KMS-11 (cell line): ENCODE results near the gene RTN4R.

Source experiments
- H2AFZ ChIP-seq: fragments of 200-600 bp; sonication (generic); 2 replicates; pipeline ENCODE4 v1.6.1; 2016; ENCODE audit warnings: antibody characterized with exemption, mixed run types, low read depth
- H3K27ac ChIP-seq: fragments of 200-600 bp; sonication (generic); 2 replicates; pipeline ENCODE4 v1.6.1; 2016; ENCODE audit warnings: mild to moderate bottlenecking, mixed run types
- H3K27me3 ChIP-seq: fragments of 200-600 bp; sonication (generic); 2 replicates; pipeline ENCODE4 v1.6.1; 2017; ENCODE audit warnings: mild to moderate bottlenecking, low read depth, mixed run types, moderate library complexity; ENCODE audit not compliant: insufficient read depth
- H3K36me3 ChIP-seq: fragments of 200-600 bp; sonication (generic); 2 replicates; pipeline ENCODE4 v1.6.1; 2017; ENCODE audit warnings: mild to moderate bottlenecking, mixed run types; ENCODE audit not compliant: insufficient read depth
- H3K4me1 ChIP-seq: fragments of 200-600 bp; sonication (generic); 2 replicates; pipeline ENCODE4 v1.6.1; 2016; ENCODE audit warnings: mild to moderate bottlenecking, low read depth, mixed run types; ENCODE audit not compliant: poor library complexity, severe bottlenecking
- H3K4me2 ChIP-seq: fragments of 200-600 bp; sonication (generic); 2 replicates; pipeline ENCODE4 v1.7.0; 2016; ENCODE audit warnings: mild to moderate bottlenecking, mixed run types
- H3K4me3 ChIP-seq: fragments of 200-600 bp; sonication (generic); IDR thresholded peaks from 2 replicates; pipeline ENCODE4 v1.6.1; 2017; ENCODE audit warnings: low read depth, low read length, mixed read lengths; ENCODE audit not compliant: insufficient read depth
- H3K79me2 ChIP-seq: fragments of 200-600 bp; sonication (generic); 2 replicates; pipeline ENCODE4 v1.6.1; 2016; ENCODE audit warnings: low read depth, mixed run types; ENCODE audit not compliant: insufficient read depth
- H3K9ac ChIP-seq: fragments of 200-600 bp; sonication (generic); 2 replicates; pipeline ENCODE4 v1.6.1; 2016; ENCODE audit warnings: mild to moderate bottlenecking, mixed run types
- H4K20me1 ChIP-seq: fragments of 200-600 bp; sonication (generic); 2 replicates; pipeline ENCODE4 v1.6.1; 2016; ENCODE audit warnings: mild to moderate bottlenecking, mixed run types; ENCODE audit not compliant: insufficient read depth
- TF ChIP-seq, protein P1 (sequence below): fragments of 200-600 bp; sonication (generic); conservative IDR thresholded peaks from 2 replicates; pipeline ENCODE4 v1.6.1; 2017; ENCODE audit warnings: low read depth, mild to moderate bottlenecking, antibody characterized with exemption, low read length, moderate library complexity, mixed read lengths

The RTN4R gene

DNA sequence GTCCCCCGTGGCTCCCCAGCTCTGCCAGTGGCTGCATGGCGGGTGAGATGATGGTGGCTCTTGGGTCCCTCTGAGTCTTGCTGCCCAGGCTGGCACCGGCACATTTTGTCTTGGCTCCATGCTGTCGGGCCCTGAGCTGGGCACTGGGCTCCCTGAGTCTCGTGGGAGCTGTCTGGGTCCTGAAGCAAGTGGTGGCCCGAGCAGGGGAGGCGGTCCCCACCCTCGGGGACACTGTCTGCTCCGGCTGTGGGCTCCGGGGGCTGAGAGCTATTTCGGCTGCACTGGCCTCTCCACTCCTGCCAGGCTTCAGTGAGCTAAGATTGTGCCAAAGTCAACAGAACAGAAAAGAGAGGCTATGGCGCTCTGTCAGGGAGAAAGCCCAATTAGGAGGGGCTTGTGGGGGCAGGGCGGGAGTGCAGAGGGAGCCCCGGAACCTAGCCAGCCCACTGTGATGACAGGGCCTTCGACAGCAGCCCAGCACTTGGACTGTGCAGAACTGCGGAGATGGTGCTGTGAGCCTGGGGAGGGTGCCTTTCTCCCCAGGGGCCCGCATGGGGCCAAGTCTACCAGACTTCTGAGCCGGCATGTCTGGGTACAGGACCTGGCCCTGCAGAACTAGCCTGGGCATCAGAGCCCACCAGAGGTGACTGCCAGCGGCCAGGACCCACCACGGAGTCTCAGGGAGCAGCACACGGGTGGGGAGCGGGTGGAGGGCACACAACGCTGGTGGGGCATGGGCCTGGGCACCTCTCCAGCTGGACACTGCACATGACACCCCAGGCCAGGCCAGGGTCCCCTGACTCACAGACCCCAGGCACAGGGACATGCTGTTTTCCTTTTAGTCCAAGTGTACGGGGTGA is 38.0 kb downstream of the RTN4R start:
- Histone ChIP-seq H3K36me3 (no peaks in the 10 kb centered on the region), H4K20me1 (no peaks in the 10 kb centered on the region), H3K4me3 (no peak overlapping the region), H3K9ac (no peak overlapping the region), H3K27me3 (peaks cover 84% of the 10 kb centered on the region), H2AFZ (no peak overlapping the region), H3K79me2 (no peaks in the 10 kb centered on the region), H3K4me1 (no peaks in the 10 kb centered on the region), H3K27ac (no peak overlapping the region), H3K4me2 (no peak overlapping the region)
- TF ChIP-seq, protein P1, sequence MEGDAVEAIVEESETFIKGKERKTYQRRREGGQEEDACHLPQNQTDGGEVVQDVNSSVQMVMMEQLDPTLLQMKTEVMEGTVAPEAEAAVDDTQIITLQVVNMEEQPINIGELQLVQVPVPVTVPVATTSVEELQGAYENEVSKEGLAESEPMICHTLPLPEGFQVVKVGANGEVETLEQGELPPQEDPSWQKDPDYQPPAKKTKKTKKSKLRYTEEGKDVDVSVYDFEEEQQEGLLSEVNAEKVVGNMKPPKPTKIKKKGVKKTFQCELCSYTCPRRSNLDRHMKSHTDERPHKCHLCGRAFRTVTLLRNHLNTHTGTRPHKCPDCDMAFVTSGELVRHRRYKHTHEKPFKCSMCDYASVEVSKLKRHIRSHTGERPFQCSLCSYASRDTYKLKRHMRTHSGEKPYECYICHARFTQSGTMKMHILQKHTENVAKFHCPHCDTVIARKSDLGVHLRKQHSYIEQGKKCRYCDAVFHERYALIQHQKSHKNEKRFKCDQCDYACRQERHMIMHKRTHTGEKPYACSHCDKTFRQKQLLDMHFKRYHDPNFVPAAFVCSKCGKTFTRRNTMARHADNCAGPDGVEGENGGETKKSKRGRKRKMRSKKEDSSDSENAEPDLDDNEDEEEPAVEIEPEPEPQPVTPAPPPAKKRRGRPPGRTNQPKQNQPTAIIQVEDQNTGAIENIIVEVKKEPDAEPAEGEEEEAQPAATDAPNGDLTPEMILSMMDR: no peak

GRCh38 chr22:20228939-20229272 is 39.2 kb downstream of the RTN4R start:
- TF ChIP-seq, protein P1: no peak

DNA sequence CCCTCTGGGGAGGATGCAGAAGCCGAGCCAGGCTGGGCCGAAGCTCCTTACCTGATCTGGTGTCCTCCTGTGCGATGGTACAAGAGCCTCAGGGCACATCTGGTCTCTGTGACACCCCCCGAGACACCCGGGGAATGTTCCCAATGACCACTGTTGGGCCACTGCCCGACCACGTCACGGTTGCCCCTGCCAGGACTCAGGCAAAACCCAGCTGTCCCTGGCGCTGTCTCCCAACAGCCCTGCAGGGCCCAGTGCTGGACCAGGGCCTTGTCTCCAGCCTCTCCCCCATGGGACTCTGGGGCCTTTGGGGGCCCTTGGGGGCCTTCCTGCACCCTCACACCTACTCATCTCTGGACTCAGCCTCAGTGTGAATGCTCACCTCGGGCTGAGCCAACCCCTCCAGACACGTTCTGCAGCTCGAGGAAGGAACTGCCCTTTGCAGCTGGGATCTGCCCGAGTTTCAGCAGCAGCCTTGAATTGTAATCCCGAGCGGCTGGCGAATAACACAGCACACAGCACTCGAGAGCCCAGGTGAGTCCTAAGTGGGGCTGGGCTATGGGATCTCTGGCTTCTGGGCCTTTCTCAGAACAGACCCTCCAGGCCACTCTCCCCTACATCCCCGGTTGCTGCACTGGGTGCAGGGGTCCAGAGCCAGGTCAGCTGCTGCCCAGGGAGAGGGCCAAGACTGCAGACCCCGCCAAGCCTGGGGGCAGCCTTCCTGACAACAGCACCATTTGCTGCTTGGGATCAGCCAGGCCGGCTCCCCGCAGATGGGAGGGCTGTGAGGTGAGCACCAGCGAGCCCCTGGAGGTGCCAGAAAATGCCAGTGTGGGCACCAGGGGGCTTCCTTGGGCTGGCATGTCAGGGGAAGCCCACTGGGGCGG is 39.8 kb downstream of the RTN4R start:
- Histone ChIP-seq H3K36me3 (no peaks in the 10 kb centered on the region), H4K20me1 (no peaks in the 10 kb centered on the region), H3K4me1 (no peaks in the 10 kb centered on the region), H3K9ac (no peak overlapping the region), H3K79me2 (no peaks in the 10 kb centered on the region), H3K4me3 (no peak overlapping the region), H2AFZ (no peak overlapping the region), H3K27ac (no peak overlapping the region), H3K27me3 (peaks cover 75% of the 10 kb centered on the region), H3K4me2 (no peak overlapping the region)
- TF ChIP-seq, protein P1: no peak

More at GRCh38 chr22:20228939-20229272, 39.2 kb downstream of the RTN4R start:
- no peak overlapping the region for H2AFZ ChIP-seq
- no peak overlapping the region for H3K27ac ChIP-seq
- H3K79me2 ChIP-seq: no peaks in the 10 kb centered on the region
- H3K27me3 ChIP-seq: peaks cover 78% of the 10 kb centered on the region
- no peaks in the 10 kb centered on the region for H3K36me3 ChIP-seq
- no peaks in the 10 kb centered on the region for H3K4me1 ChIP-seq
- H3K4me2 ChIP-seq: no peak overlapping the region
- H3K4me3 ChIP-seq: no peak overlapping the region
- H3K9ac ChIP-seq: no peak overlapping the region
- no peaks in the 10 kb centered on the region for H4K20me1 ChIP-seq

DNA sequence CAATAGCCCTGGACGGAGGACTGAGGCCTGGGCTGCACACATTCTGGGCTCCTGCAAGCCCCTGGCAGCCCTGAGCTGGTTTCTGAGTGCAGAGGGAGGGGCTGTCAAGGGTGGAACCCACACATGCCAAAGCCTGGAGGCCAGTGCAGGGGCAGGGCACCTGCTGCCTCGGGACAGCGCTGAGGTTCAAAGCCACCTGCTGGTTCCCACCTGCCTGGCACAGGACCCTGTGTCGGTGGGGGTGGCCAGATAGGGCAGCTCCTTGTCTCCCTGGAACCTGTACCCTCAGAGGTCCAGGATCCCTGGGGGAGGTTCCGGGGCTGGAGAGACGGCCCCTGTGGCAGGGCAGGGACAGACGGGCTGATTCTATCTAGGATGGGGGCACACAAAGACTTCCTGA is 40.8 kb downstream of the RTN4R start:
- TF ChIP-seq, protein P1: no peak

More for the DNA sequence above, 40.8 kb downstream of the RTN4R start:
- Histone ChIP-seq H3K4me1 (no peaks in the 10 kb centered on the region), H3K27me3 (peaks cover 73% of the 10 kb centered on the region), H3K9ac (no peak overlapping the region), H2AFZ (no peak overlapping the region), H3K27ac (no peak overlapping the region), H3K79me2 (no peaks in the 10 kb centered on the region), H4K20me1 (no peaks in the 10 kb centered on the region), H3K4me3 (no peak overlapping the region), H3K4me2 (no peak overlapping the region), H3K36me3 (no peaks in the 10 kb centered on the region)
